Body of pancreas (tissue), 4 donors: ENCODE data around the gene ADH1B. TPM values are rescaled to one million over a fixed set of nuclear protein-coding genes. Genes with fewer than 3 reads are reported as not detected.
"Not testable (repeated sequence)": the region's sequence is repeated elsewhere in the genome, so short reads cannot be mapped to it uniquely, and the experiment has no call there.

Source experiments
- ATAC-seq: fragments of 150-250 bp; one replicate; pipeline ENCODE4 v1.9.1; 2016
- DNase-seq, 4 donors: peaks; one replicate each; pipeline ENCODE4 v3.0.0-alpha.2; 2019
- H3K27ac ChIP-seq, 4 donors: fragments of 200-600 bp; sonication (generic); 1 replicate in 3 of 4; 2 replicates in 1 of 4; pipeline versions ENCODE4 v1.5.1 to v1.6.1; 2016 to 2019; ENCODE audit warnings: mild to moderate bottlenecking in 1 of 4, mixed read lengths in 1 of 4, moderate library complexity in 1 of 4
- H3K27me3 ChIP-seq, 2 donors: fragments of 200-600 bp; sonication (generic); one replicate each; pipeline ENCODE4 v1.6.0; 2016; ENCODE audit warnings: mild to moderate bottlenecking in 1 of 2
- H3K36me3 ChIP-seq, 2 donors: fragments of 200-600 bp; sonication (generic); replicated peaks in 1 of 2; 2 replicates each; pipeline ENCODE4 v1.5.1; 2016; ENCODE audit warnings: low read depth in 2 of 2; ENCODE audit not compliant: insufficient read depth in 1 of 2
- H3K4me1 ChIP-seq: fragments of 200-600 bp; sonication (generic); one replicate; pipeline ENCODE4 v1.6.0; 2016
- H3K4me3 ChIP-seq, 2 donors: fragments of 200-600 bp; sonication (generic); 1 replicate in 1 of 2; 2 replicates in 1 of 2; pipeline ENCODE4 v1.5.1; 2016 to 2019
- H3K9me3 ChIP-seq, 3 donors: fragments of 200-600 bp; sonication (generic); 1 replicate in 2 of 3; 2 replicates in 1 of 3; pipeline ENCODE4 v1.5.1; 2016
- CTCF ChIP-seq, 7 experiments: fragments of 450-650 bp in 4 of 7; fragments of 200-600 bp in 3 of 7; sonication (generic) in 3 of 7; IDR thresholded peaks; one replicate each; pipeline ENCODE4 v1.5.1; 2016 to 2019; ENCODE audit warnings: antibody characterized with exemption in 7 of 7
- POLR2A ChIP-seq, 3 donors: fragments of 450-650 bp; IDR thresholded peaks; one replicate each; pipeline ENCODE4 v1.6.1; 2016; ENCODE audit warnings: antibody characterized with exemption in 3 of 3, mild to moderate bottlenecking in 2 of 3
- WGBS, 2 donors: methylation state at CpG; one replicate each; pipeline ENCODE4 v1.1.5; 2017; 5-methylcytosine and 5-hydroxymethylcytosine counted together
- intact Hi-C: fragments of 100-400 bp; cut with DNase I; formaldehyde crosslinking; loops from one replicate; pipeline ENCODE4 v1.15.1; 2023
- total RNA-seq, 2 donors: library from RNA; depleted of rRNA; stranded (reverse); fragments of >200 nt; gene quantifications; one replicate each; pipeline ENCODE4 v1.1.0, GENCODE V29; 2016

Gene ADH1B
- total RNA-seq, 2 donors from 2014 or later = 134 to 306 TPM

DNA sequence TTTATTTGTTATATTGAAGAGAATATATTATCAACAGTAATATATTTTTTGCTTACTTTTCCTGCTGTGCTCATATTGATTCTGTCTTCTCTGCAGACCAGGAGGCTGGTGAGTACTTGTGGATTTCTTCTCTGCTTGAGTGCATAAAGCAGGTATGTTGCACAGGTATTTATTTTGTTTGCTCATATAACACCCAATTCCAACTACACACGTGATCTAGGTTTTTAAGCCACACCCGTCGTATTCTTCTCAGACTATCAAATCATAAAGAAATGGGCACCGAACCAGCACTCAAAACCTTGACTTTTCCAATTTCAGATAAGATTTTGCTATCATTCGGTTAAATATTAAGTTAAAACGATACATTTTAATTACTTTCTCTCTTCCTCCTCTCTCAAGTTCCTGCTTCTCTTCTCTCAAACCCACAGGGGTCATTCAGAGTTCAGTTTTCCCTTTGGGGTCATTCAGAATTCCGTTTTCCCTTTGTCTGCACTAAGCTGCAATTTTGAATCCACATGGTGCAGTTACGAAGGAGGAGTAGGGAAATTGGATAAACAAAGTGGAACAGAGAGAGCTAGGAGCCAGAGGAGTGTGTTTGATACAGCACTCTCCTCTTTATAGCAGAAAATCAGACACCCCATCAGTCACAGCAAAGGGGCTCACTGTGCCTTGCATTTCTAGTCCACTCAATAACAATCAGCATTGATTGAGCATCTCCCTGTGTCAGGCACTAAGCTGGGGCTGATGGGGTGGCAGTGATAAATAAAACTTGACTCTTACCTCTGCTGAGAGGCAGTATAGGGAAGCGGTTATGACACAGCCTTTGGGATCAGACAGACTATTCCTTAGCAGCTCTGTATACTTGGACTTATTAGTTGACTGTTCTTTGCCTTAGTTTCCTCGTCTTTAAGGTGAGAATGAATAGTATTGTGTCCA, 31.7 kb upstream of the ADH1B start, which contains the start of gene ADH1C:
Gene ADH1C (minus strand): TSS at position 145 of the 936 bp plus-strand sequence. CDS start 71 bp downstream, at position 74.
- Histone ChIP-seq H3K4me1 (peaks cover 17% of the 10 kb centered on the region), H3K9me3 (no peaks in the 10 kb centered on the region), H3K27me3 (no peaks in the 10 kb centered on the region), H3K4me3 (no peak within 1 kb of the TSS), H3K36me3 (no peaks in the 10 kb centered on the region), H3K27ac (peak within 1 kb of the TSS; percentile 40 to 57 (median 45))
- DNase-seq (peak in 3 of 4 donors; percentile 16 to 39 (median 35)), ATAC-seq (peak; percentile 91)
- WGBS, 2 donors = 17 to 27% methylated on average over 10 of the region's 10 CpGs
- intact Hi-C loops = no loop called here
- no peak for TF ChIP-seq CTCF (IDR thresholded peaks at IDR 0.05)
- TF ChIP-seq POLR2A (IDR thresholded peaks at IDR 0.05) = peak in 2 of 3 donors; percentile 28 to 48

DNA sequence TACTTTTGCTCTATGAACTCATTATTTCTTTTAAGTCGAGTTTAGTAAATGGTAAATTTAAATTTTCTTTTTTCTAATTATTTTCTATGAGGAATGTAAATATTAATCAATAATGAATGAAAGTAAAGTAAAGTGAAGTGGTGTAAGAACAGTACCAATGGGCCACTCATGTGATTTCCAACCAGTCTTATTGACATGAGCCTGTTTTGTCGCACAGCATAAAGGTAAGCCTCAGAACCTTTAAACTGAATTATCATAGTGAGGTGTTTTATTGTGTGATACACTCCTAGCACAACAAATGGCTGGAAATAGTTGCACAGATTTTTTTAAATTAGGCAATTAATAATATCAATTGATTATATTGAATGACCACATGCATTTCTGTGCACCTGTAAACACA, 30.3 kb upstream of the ADH1B start:
- intact Hi-C loops = no loop called here
- DNase-seq = no peak
- Histone ChIP-seq H3K36me3 (no peaks in the 10 kb centered on the region), H3K4me3 (no peak overlapping the region), H3K4me1 (peaks cover 14% of the 10 kb centered on the region), H3K27me3 (no peaks in the 10 kb centered on the region), H3K9me3 (no peaks in the 10 kb centered on the region), H3K27ac (no peak overlapping the region)
- no peak for ATAC-seq
- 87 to 91% methylated on average over 2 of the region's 2 CpGs for WGBS, 2 donors
- TF ChIP-seq POLR2A (IDR thresholded peaks at IDR 0.05) (no peak), CTCF (IDR thresholded peaks at IDR 0.05) (no peak)

DNA sequence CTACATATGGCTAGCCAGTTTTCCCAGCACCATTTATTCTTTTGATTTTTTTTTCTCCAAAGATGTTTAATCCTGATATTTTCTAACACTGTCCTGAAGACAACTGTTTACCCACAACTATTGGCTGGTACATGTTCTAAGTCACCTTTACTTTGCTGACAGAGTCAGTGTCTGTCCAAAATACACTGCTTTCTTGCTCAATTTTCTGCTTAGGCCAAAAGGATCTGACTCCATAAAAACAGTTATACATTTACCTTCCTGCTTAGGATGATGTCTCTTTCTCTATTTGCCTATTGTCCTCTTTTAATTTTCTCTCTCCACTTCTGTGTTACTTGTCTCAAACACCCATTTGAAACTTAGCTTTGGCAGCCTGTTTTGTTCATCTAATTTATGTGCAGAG, 28.1 kb upstream of the ADH1B start:
- Histone ChIP-seq H3K36me3 (no peaks in the 10 kb centered on the region), H3K4me1 (peaks cover 14% of the 10 kb centered on the region), H3K27me3 (no peaks in the 10 kb centered on the region), H3K27ac (no peak overlapping the region), H3K4me3 (no peak overlapping the region), H3K9me3 (no peaks in the 10 kb centered on the region)
- no peak for TF ChIP-seq POLR2A (IDR thresholded peaks at IDR 0.05)
- TF ChIP-seq CTCF (IDR thresholded peaks at IDR 0.05) = no peak
- intact Hi-C loops = no loop called here
- ATAC-seq (no peak), DNase-seq (no peak)

GRCh38 chr4:99342624-99343023, 21.4 kb upstream of the ADH1B start:
- H3K4me3 ChIP-seq, H3K27me3 ChIP-seq, H3K36me3 ChIP-seq, intact Hi-C loops, DNase-seq, H3K9me3 ChIP-seq, H3K4me1 ChIP-seq, H3K27ac ChIP-seq, ATAC-seq: not testable (repeated sequence)
- WGBS, 2 donors = 64 to 92% methylated on average over 7 of the region's 7 CpGs

- ATAC-seq (no peak), DNase-seq (no peak)
- no peaks in the 10 kb centered on the region for H3K9me3 ChIP-seq
- H3K36me3 ChIP-seq = no peaks in the 10 kb centered on the region
- H3K27ac ChIP-seq = no peak overlapping the region
- H3K4me1 ChIP-seq = no peaks in the 10 kb centered on the region
- no peak overlapping the region for H3K4me3 ChIP-seq
- WGBS, 2 donors = 67 to 93% methylated on average over 1 of the region's 1 CpG
- intact Hi-C loops = no loop called here
- H3K27me3 ChIP-seq = no peaks in the 10 kb centered on the region
- TF ChIP-seq POLR2A (IDR thresholded peaks at IDR 0.05) (no peak), CTCF (IDR thresholded peaks at IDR 0.05) (no peak)
These were observed 20.2 kb upstream of the ADH1B start for GRCh38 chr4:99341426-99341825.
